ENCODE data around the gene GPC6. TPM values are rescaled to one million over a fixed set of nuclear protein-coding genes. Genes with fewer than 3 reads are reported as not detected.

Gene GPC6
- total and polyA plus RNA-seq, 2 experiments from 2014 or later: 26.0 to 92.8 TPM

DNA sequence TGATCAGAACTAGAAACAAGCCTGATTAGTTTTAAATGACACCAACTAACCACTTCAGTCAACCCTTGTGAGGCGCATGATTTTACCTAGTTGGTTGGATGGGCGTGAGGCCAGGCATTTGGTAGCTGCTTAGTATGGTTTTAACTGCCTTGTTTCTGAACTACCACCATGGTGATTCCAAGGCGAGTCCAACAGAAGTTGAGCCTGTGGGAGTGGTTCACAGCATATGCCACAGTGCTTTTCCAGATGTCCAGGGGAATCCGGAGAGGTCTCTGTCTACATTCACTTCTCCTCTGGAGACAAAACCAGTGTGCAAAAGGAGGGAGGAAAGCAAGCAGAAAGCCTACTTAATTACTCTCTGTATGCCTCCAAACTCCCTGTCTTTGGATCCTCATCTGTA, 524.1 kb downstream of the GPC6 start:
- Histone ChIP-seq H3K36me3 (replicated peaks; ENCODE audit: insufficient read depth, low read depth) (no peaks in the 10 kb centered on the region), H4K20me1 (ENCODE audit: insufficient read depth, poor library complexity, severe bottlenecking) (no peaks in the 10 kb centered on the region), H3K27me3 (no peaks in the 10 kb centered on the region), H3K4me3 (no peak overlapping the region), H2AFZ (no peak overlapping the region), H3K79me2 (peaks cover 14% of the 10 kb centered on the region), H3K9me2 (replicated peaks; ENCODE audit: insufficient read depth) (no peaks in the 10 kb centered on the region), H3K4me1 (ENCODE audit: insufficient read depth) (no peaks in the 10 kb centered on the region), H3K27ac (no peak overlapping the region), H3K4me2 (no peak overlapping the region), H3K9me3 (ENCODE audit: low read depth) (no peaks in the 10 kb centered on the region)
- DNase-seq (ENCODE audit: low spot score): no peak
- TF ChIP-seq EZH2phosphoT487 (IDR thresholded peaks at IDR 0.05; ENCODE audit: low read depth, severe bottlenecking, unreplicated experiment): no peak
- no peak for TF ChIP-seq EZH2 (IDR thresholded peaks at IDR 0.05; ENCODE audit: borderline replicate concordance)
- TF ChIP-seq, protein P1, sequence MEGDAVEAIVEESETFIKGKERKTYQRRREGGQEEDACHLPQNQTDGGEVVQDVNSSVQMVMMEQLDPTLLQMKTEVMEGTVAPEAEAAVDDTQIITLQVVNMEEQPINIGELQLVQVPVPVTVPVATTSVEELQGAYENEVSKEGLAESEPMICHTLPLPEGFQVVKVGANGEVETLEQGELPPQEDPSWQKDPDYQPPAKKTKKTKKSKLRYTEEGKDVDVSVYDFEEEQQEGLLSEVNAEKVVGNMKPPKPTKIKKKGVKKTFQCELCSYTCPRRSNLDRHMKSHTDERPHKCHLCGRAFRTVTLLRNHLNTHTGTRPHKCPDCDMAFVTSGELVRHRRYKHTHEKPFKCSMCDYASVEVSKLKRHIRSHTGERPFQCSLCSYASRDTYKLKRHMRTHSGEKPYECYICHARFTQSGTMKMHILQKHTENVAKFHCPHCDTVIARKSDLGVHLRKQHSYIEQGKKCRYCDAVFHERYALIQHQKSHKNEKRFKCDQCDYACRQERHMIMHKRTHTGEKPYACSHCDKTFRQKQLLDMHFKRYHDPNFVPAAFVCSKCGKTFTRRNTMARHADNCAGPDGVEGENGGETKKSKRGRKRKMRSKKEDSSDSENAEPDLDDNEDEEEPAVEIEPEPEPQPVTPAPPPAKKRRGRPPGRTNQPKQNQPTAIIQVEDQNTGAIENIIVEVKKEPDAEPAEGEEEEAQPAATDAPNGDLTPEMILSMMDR (IDR thresholded peaks at IDR 0.05; ENCODE audit: poor library complexity): no peak
- 95% methylated on average over 4 of the region's 4 CpGs for WGBS (ENCODE audit: low lambda C conversion rate, missing lambda C conversion rate)

DNA sequence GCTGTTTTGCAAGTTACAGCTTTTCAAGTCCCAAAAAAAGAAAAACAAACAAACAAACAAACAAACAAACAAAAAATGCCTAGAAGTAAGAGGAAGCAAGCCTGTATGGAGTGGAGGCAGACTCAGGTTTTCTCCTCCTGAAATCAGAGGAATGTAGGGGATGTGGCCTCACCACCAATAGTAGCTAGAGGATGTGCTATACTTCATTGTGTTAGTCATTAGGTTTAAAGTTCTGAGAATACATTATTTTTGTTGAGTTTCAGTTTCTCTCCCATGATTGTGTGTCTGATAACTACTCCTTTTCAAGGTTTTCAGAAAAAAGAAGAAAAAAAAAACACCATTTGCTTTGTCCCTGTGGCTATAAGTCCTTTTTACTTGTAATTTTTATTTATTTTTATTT, 524.5 kb downstream of the GPC6 start:
- Histone ChIP-seq H3K9me2 (replicated peaks; ENCODE audit: insufficient read depth) (no peaks in the 10 kb centered on the region), H3K4me3 (no peak overlapping the region), H3K36me3 (replicated peaks; ENCODE audit: insufficient read depth, low read depth) (no peaks in the 10 kb centered on the region), H3K4me2 (no peak overlapping the region), H3K27ac (no peak overlapping the region), H2AFZ (no peak overlapping the region), H3K79me2 (peaks cover 15% of the 10 kb centered on the region), H3K9me3 (ENCODE audit: low read depth) (no peaks in the 10 kb centered on the region), H3K27me3 (no peaks in the 10 kb centered on the region), H4K20me1 (ENCODE audit: insufficient read depth, poor library complexity, severe bottlenecking) (no peaks in the 10 kb centered on the region), H3K4me1 (ENCODE audit: insufficient read depth) (no peaks in the 10 kb centered on the region)
- no peak for DNase-seq (ENCODE audit: low spot score)
- TF ChIP-seq EZH2phosphoT487 (IDR thresholded peaks at IDR 0.05; ENCODE audit: low read depth, severe bottlenecking, unreplicated experiment): no peak
- TF ChIP-seq, protein P1 (IDR thresholded peaks at IDR 0.05; ENCODE audit: poor library complexity): no peak
- no peak for TF ChIP-seq EZH2 (IDR thresholded peaks at IDR 0.05; ENCODE audit: borderline replicate concordance)

DNA sequence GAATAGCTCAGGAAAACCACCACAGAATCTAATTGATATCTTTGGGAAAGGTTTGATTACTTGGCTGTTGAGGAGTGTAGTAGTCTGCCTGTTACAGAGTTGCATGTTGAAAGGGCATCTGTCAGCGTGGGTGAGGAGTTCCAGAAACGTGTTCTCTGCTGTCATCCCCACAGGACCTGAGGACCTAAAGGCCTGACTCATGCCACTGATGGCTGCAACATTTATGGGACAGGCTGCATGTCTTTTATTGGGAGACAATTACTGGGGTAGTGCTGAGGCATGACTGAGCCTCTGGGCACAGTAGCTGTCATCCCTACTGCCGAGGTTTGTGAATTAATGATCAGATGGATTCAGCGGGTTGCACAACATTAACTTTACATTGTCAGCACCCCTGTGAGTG, 525.9 kb downstream of the GPC6 start:
- no peaks in the 10 kb centered on the region for H3K9me2 ChIP-seq (replicated peaks; ENCODE audit: insufficient read depth)
- TF ChIP-seq EZH2 (IDR thresholded peaks at IDR 0.05; ENCODE audit: borderline replicate concordance) (no peak), EZH2phosphoT487 (IDR thresholded peaks at IDR 0.05; ENCODE audit: low read depth, severe bottlenecking, unreplicated experiment) (no peak)
- TF ChIP-seq, protein P1 (IDR thresholded peaks at IDR 0.05; ENCODE audit: poor library complexity): no peak
- H4K20me1 ChIP-seq (ENCODE audit: insufficient read depth, poor library complexity, severe bottlenecking): no peaks in the 10 kb centered on the region
- no peaks in the 10 kb centered on the region for H3K9me3 ChIP-seq (ENCODE audit: low read depth)
- no peaks in the 10 kb centered on the region for H3K27me3 ChIP-seq
- H2AFZ ChIP-seq: no peak overlapping the region
- 54% methylated on average over 4 of the region's 4 CpGs for WGBS (ENCODE audit: low lambda C conversion rate, missing lambda C conversion rate)
- H3K27ac ChIP-seq: no peak overlapping the region
- no peak overlapping the region for H3K4me3 ChIP-seq
- DNase-seq (ENCODE audit: low spot score): no peak
- no peak overlapping the region for H3K4me2 ChIP-seq
- no peaks in the 10 kb centered on the region for H3K36me3 ChIP-seq (replicated peaks; ENCODE audit: insufficient read depth, low read depth)
- peaks cover 17% of the 10 kb centered on the region for H3K79me2 ChIP-seq
- no peaks in the 10 kb centered on the region for H3K4me1 ChIP-seq (ENCODE audit: insufficient read depth)

DNA sequence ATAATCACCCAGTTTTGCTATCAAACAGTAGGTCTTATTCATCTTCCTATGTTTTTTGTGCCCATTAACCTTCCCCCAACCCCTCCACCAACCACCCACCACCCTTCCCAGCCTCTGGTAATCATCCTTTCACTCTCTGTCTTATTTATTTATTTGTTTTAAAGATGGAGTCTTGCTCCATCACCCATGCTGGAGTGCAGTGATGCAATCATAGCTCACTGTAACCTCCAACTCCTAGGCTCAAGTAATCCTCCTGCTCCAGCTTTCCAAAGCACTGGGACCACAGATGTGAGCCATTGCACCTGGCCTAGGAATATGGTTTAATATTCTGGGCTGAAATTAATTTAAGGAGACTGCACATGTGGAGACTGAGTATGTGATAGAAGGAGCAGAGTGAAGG, 527.0 kb downstream of the GPC6 start:
- H3K36me3 ChIP-seq (replicated peaks; ENCODE audit: insufficient read depth, low read depth): no peaks in the 10 kb centered on the region
- DNase-seq (ENCODE audit: low spot score): no peak
- H3K9me2 ChIP-seq (replicated peaks; ENCODE audit: insufficient read depth): no peaks in the 10 kb centered on the region
- no peak overlapping the region for H2AFZ ChIP-seq
- H3K79me2 ChIP-seq: peaks cover 11% of the 10 kb centered on the region
- TF ChIP-seq, protein P1 (IDR thresholded peaks at IDR 0.05; ENCODE audit: poor library complexity): no peak
- TF ChIP-seq EZH2phosphoT487 (IDR thresholded peaks at IDR 0.05; ENCODE audit: low read depth, severe bottlenecking, unreplicated experiment): no peak
- no peak for TF ChIP-seq EZH2 (IDR thresholded peaks at IDR 0.05; ENCODE audit: borderline replicate concordance)
- H3K4me1 ChIP-seq (ENCODE audit: insufficient read depth): no peaks in the 10 kb centered on the region
- no peak overlapping the region for H3K27ac ChIP-seq
- H3K4me3 ChIP-seq: no peak overlapping the region
- no peaks in the 10 kb centered on the region for H3K27me3 ChIP-seq
- no peaks in the 10 kb centered on the region for H3K9me3 ChIP-seq (ENCODE audit: low read depth)
- H3K4me2 ChIP-seq: no peak overlapping the region
- H4K20me1 ChIP-seq (ENCODE audit: insufficient read depth, poor library complexity, severe bottlenecking): no peaks in the 10 kb centered on the region
